HT1080 (cell line): ENCODE data around the gene CABP1. TPM values are rescaled to one million over a fixed set of nuclear protein-coding genes. Genes with fewer than 3 reads are reported as not detected.

Source experiments
- DNase-seq: peaks from one replicate; pipeline ENCODE4 v3.0.0-alpha.2; 2015; ENCODE audit warnings: low read depth
- total RNA-seq: library from RNA; depleted of rRNA; stranded (reverse); fragments of >200 nt; shearing (Covaris generic); gene quantifications from 2 replicates; pipeline ENCODE4 v1.2.3, GENCODE V29; 2014

Gene CABP1
- total RNA-seq, 1 experiment from 2014 or later = not detected

GRCh38 chr12:120690978-120691377 lies 50.6 kb downstream of the CABP1 start:
- DNase-seq = no peak

- DNase-seq = no peak
These were observed 52.2 kb downstream of the CABP1 start for GRCh38 chr12:120692524-120693033.

DNA sequence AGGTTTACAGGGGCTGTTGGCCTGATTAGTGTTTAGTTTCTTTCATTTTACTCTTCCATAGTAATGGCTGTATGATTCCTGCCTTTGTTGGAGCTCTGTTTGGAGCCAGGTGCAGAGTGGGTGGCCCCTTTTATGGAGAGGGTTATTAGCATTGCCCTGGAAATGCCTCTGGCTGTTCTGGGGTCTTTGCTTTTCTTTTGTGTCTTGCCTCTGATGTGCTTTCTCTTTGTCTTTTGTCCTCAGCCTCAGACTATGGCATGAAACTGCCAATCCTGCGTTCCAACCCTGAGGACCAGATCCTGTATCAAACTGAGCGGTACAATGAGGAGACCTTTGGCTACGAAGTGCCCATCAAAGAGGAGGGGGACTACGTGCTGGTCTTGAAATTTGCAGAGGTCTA lies 53.4 kb downstream of the CABP1 start:
- no peak for DNase-seq

DNA sequence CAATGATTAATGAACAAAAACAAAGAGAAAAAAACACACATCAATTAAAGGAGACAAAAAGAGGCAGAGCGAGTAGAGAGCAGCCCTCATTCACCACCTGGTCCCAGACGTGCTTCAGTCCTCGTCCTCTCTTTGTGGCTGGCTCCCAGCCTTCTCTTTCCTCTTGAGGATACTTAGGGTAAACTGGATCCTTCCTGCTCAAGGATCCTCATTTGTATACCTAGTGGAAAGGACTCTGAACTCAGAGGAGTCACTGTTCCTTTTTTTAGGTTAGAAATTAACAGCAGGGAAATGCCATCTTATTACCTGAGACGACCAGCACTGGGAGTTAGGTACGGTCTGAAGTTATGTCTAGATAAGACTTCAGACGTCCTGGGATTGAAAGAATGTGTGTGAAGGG lies 56.2 kb downstream of the CABP1 start:
- no peak for DNase-seq

DNA sequence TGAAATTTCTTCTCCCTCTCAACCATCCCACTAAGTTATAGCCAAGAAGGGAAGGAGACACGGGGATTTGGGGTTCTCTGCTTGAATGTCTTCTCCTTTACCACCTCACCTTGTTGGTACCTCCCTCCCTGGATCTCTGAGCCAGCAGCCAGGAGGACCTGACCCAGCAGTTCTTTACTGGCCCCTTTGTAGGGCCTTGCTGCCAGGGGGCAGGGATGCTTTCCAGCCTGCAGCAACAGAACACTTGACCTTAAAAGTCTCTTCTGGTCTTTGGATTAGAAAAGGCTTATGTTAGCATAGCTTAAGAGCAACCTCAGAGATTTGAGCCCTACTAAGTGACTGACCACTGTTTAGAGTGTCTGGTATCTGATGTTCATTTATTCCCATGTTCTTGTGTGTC lies 56.9 kb downstream of the CABP1 start:
- no peak for DNase-seq

DNA sequence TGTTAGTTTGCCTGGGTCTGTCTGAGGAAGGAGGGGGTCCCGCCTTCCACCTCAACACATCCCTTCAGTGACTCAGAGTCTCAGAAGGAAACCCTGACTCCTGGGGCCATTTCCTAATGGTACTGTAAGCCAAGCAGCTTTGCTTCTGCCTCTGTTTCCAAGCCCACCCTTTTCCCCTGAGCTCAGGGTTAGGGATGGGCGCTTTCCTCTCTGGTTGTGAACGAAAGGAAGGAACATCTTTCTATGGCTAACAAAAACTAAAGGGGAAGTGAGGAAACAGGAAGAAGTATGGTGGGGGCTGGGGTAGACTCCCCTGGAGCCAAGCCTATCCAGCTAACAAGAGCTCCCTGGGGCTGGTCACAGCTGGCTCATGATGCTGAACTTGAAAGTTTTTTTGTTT lies 58.2 kb downstream of the CABP1 start:
- no peak for DNase-seq

GRCh38 chr12:120699553-120699952 lies 59.1 kb downstream of the CABP1 start:
- no peak for DNase-seq

DNA sequence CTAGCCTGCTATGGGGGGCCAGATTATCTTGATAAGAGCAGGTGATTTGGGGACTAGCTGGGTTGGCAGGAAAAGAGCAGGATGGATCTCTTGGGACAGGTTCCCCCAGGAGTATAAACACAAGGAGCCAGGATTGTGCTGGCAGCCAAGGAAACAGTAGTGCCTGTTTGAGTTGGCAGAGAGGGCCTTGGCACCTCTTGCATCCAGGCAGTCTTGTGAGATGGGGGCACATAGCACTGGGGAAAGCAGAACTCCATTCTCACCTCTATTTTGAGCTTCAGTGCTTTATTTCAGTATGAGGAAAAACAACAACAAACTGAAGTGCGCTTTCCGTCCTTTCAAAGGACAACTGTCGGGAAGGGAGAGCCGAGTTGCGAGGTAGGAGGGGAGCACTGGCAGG lies 60.5 kb downstream of the CABP1 start:
- DNase-seq = no peak

- no peak for DNase-seq
These were observed 62.2 kb downstream of the CABP1 start for GRCh38 chr12:120702637-120703036.

GRCh38 chr12:120703311-120703942 lies 63.0 kb downstream of the CABP1 start:
- DNase-seq = no peak

- no peak for DNase-seq
These were observed 65.2 kb downstream of the CABP1 start for GRCh38 chr12:120705618-120706017.

DNA sequence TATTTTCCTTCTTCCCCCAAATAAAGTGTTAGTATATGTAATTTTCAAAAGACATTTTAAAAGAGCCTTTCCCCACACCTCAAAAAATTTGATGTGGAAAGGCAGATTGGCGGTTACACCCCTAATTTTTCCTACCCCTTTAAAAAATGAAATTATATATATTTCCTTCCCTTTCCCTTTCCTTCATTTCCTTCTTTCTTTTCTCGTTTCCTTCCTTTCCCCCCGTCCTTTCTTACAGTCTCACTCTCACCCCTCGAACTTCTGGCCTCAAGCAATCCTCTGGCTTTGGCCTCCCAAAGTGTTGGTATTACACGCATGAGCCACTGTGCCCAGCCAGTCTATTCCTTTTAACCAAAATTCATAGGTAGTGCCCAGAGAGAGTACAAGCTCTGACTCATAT lies 65.6 kb downstream of the CABP1 start:
- no peak for DNase-seq

DNA sequence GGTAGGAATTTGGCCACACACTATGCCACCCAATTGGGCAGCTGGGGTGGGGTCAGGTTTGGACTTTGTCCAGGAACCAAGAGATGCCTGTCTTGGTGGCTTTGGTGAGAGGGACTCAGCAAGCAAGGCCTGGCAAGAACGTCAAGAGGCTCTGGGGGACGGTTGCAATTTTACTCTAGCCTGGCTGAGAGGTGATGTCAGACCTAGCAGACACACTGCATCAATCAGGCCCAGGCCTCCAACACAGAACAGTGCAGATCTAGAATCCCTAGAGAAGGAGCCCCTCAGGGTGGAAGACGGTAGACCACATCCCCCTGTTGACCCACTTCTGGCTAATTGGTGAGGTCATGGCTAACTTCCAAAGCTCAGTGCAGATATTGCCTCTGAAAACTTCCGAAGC lies 68.2 kb downstream of the CABP1 start:
- DNase-seq = no peak

DNA sequence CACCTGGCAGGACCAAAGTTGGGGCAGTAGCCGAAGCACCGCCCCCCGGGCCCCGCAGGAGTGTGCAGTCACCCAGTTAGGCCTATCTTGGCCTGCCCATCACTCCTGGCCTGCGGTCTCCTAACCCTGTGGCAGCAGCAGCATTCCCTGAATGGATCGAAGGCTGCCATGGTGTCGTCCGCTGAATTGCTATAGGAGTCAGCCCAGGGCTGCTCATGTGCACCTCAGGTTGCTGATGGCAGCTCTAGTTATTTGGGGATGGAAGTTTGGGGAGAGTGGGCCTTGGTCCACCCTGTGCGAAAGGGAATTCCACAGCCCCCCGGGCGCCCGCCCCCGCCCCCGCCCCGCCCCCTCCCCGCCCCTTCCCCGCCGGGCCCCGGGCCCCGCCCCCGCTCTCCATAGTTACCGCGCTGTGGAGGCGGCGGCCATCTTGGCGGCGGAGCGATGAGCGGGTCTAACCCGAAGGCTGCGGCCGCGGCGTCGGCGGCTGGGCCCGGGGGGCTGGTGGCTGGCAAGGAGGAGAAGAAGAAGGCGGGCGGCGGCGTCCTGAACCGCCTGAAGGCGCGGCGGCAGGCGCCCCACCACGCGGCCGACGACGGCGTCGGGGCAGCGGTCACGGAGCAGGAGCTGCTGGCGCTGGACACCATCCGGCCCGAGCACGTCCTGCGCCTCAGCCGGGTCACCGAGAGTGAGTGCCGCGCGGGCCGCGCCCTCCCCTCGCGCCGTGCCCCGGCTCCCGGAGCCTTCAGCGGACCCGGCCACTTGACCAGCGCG lies 69.8 kb downstream of the CABP1 start, which contains the start of gene UNC119B:
UNC119B (plus strand) TSS at position 428 of the 774 bp plus-strand sequence; CDS start at position 445, 17 bp downstream.
- no peak for DNase-seq

GRCh38 chr12:120710805-120711296 lies 70.4 kb downstream of the CABP1 start:
- DNase-seq = no peak

- no peak for DNase-seq
These were observed 71.0 kb downstream of the CABP1 start for GRCh38 chr12:120711411-120711810.

GRCh38 chr12:120712610-120713009 lies 72.2 kb downstream of the CABP1 start:
- DNase-seq = no peak

GRCh38 chr12:120713861-120714482 lies 73.5 kb downstream of the CABP1 start:
- DNase-seq = peak; percentile 57
